Stomach smooth muscle (tissue), 2 donors: ENCODE data around the gene ADM5.
"Not testable (repeated sequence)": the region's sequence is repeated elsewhere in the genome, so short reads cannot be mapped to it uniquely, and the experiment has no call there.

Experiments
- H3K27ac ChIP-seq: one replicate; pipeline ENCODE4 v1.7.0; 2013; ENCODE audit warnings: mild to moderate bottlenecking, low read length, inconsistent platforms
- H3K27me3 ChIP-seq, 2 donors: one replicate each; pipeline ENCODE4 v1.7.0; 2013; ENCODE audit warnings: low read length in 2 of 2; ENCODE audit not compliant: insufficient read depth in 2 of 2, control insufficient read depth in 1 of 2
- H3K36me3 ChIP-seq, 2 donors: one replicate each; pipeline ENCODE4 v1.7.0; 2013; ENCODE audit warnings: low read length in 2 of 2; ENCODE audit not compliant: control insufficient read depth in 2 of 2, insufficient read depth in 2 of 2
- H3K4me1 ChIP-seq: one replicate; pipeline ENCODE4 v1.7.0; 2013; ENCODE audit warnings: low read length; ENCODE audit not compliant: control insufficient read depth, insufficient read depth
- H3K4me3 ChIP-seq, 2 donors: one replicate each; pipeline ENCODE4 v1.7.0; 2013; ENCODE audit warnings: low read length in 2 of 2
- H3K9ac ChIP-seq, 2 donors: one replicate each; pipeline ENCODE4 v1.7.0; 2013; ENCODE audit warnings: low read length in 2 of 2, mild to moderate bottlenecking in 1 of 2
- H3K9me3 ChIP-seq, 2 donors: one replicate each; pipeline ENCODE4 v1.7.0; 2013; ENCODE audit warnings: low read length in 2 of 2; ENCODE audit not compliant: control insufficient read depth in 2 of 2
- donor health status: healthy.
- donor health status: Pancreatic carcinoma.

ADM5 gene

DNA sequence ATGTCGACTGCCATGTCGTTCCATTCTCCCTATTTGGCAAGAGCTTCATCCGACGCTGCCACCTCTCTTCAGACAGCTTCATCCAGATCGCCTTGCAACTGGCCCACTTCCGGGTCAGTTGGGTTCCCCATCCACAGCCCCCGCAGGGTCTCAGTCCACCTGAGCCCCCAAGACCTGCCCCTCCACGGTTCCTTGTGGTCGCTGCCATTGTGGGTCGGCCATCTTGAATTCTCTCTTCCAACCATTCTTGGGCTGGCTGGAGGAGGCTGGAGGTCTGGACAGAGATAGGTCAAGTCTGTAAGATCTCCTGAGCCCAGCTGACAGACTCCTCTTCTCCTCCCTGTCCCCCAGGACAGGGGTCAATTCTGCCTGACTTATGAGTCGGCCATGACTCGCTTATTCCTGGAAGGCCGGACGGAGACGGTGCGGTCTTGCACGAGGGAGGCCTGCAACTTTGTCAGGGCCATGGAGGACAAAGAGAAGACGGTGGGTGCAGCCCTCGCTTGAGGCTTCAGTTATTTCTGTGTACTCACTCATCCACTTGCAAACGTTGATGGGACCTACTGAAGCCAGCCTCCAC is 21.1 kb downstream of the ADM5 start:
- Histone ChIP-seq H3K36me3 (peaks cover 0 to 3% of the 10 kb centered on the region in 2 donors), H3K9me3 (no peaks in the 10 kb centered on the region), H3K27me3 (peaks cover 0 to 2% of the 10 kb centered on the region in 2 donors), H3K9ac (no peak overlapping the region), H3K27ac (no peak overlapping the region), H3K4me3 (no peak overlapping the region), H3K4me1 (no peaks in the 10 kb centered on the region)

DNA sequence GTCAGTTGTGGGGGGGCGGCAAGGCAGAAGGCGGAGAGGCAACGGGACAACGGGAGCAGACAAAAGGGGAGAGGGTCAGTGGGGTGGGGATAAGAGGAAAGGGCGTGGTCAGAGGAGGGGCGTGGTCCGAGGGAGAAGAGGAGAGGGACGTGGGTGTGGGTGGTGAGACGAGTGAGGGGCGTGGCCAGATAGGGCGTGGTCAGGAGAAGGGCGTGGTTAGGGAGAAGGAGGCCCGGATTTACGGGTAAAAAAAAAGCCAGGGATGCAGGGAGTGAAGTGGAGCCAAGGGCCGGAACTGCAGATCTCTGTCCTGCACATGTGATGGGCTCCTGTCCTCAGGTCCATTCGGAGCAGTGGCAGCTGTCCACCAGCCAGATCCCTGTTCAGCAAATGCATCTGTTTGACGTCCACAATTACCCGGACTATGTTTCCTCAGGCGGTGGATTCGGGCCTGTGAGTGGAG is 23.0 kb downstream of the ADM5 start:
- no peak overlapping the region for H3K27ac ChIP-seq
- H3K9me3 ChIP-seq, result no peaks in the 10 kb centered on the region
- H3K4me3 ChIP-seq, result no peak overlapping the region
- peaks cover 2% of the 10 kb centered on the region for H3K4me1 ChIP-seq
- H3K27me3 ChIP-seq, result peaks cover 0 to 2% of the 10 kb centered on the region in 2 donors
- H3K36me3 ChIP-seq, result peaks cover 0 to 3% of the 10 kb centered on the region in 2 donors
- no peak overlapping the region for H3K9ac ChIP-seq

DNA sequence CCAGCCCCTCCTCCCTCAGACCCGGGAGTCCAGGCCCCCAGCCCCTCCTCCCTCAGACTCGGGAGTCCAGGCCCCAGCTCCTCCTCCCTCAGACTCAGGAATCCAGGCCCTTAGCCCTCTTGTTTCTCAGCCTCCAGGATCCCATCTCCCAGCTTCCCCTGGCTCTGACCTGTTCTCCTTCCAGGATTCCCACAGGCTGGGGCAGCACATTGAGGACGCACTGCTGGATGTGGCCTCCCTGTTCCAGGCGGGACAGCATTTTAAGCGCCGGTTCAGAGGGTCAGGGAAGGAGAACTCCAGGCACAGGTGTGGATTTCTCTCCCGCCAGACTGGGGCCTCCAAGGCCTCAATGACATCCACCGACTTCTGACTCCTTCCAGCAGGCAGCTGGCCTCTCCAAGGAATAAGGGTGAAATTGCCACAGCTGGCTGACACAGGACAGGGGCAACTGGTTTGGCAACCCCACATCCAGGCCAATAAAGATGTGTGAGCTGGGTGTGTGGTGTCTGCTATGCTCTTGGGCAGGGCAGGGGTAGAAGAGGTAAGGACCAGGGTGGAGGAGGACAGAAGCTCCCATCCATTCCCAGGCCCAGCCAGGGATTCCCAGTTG is 23.9 kb downstream of the ADM5 start:
- H3K27ac ChIP-seq, result no peak overlapping the region
- peaks cover 2% of the 10 kb centered on the region for H3K4me1 ChIP-seq
- peaks cover 0 to 3% of the 10 kb centered on the region in 2 donors for H3K36me3 ChIP-seq
- H3K9ac ChIP-seq, result no peak overlapping the region
- no peak overlapping the region for H3K4me3 ChIP-seq
- no peaks in the 10 kb centered on the region for H3K9me3 ChIP-seq
- H3K27me3 ChIP-seq, result peaks cover 0 to 2% of the 10 kb centered on the region in 2 donors

DNA sequence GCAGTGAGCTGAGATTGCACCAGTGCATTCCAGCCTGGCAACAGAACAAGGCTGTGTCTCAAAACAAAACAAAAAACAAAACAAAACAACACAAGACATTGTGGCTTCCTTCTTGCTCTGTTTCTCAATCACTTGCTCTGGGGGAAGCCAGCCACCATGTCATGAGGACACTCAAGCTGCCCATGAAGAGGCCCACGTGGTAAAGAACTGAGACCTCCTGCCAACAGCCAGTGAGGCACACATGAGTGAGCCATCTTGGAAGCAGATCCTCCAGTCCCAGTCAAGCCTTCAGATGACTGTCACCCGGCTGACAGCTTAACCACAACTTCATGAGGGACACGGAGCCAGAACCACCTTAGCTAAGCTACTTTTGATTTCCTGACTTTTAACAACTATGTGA is 26.8 kb downstream of the ADM5 start:
- no peaks in the 10 kb centered on the region for H3K27me3 ChIP-seq
- no peak overlapping the region for H3K27ac ChIP-seq
- H3K4me3 ChIP-seq, result no peak overlapping the region
- H3K36me3 ChIP-seq, result no peaks in the 10 kb centered on the region
- H3K9me3 ChIP-seq, result no peaks in the 10 kb centered on the region
- H3K4me1 ChIP-seq, result peaks cover 2% of the 10 kb centered on the region
- no peak overlapping the region for H3K9ac ChIP-seq

DNA sequence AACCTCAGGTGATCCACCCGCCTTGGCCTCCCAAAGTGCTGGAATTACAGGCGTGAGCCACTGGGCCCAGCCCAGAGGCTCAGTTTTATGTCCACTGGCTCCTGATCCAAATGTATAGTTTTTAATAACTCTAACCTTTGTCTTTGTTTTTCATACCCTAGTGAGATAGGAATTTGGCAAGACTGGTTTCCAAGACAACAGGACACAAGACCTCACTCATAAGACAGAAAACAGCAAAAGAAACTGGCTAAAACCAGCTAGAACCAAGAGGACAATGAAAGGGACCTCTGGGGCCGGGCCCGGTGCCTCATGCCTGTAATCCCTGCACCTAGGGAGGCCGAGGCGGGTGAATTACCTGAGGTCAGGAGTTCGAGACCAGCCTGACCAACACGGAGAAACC is 29.1 kb downstream of the ADM5 start:
- H3K27me3 ChIP-seq, result no peaks in the 10 kb centered on the region
- H3K4me1 ChIP-seq, result peaks cover 2% of the 10 kb centered on the region
- H3K36me3 ChIP-seq, result no peaks in the 10 kb centered on the region
- H3K9me3 ChIP-seq, result no peaks in the 10 kb centered on the region
- no peak overlapping the region for H3K27ac ChIP-seq
- H3K9ac ChIP-seq, result no peak overlapping the region
- H3K4me3 ChIP-seq, result no peak overlapping the region

DNA sequence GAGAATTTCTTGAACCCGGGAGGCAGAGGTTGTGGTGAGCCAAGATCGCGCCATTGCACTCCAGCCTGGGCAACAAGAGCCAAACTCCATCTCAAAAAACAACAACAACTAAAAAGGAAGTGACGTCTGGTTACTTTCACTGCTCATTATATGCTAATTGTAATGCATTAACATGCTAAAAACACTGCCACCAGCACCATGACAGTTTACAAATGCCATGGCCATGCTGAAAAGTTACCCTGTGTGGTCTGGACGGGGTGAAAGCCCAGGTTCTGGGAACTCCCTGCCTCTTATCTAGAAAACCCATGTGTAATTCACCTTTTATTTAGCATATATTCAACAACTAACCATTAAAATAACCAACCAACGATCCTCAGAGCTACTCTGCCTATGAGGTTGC is 29.6 kb downstream of the ADM5 start:
- Histone ChIP-seq H3K4me3 (no peak overlapping the region), H3K4me1 (peaks cover 2% of the 10 kb centered on the region), H3K27ac (no peak overlapping the region), H3K9me3 (no peaks in the 10 kb centered on the region), H3K27me3 (no peaks in the 10 kb centered on the region), H3K36me3 (no peaks in the 10 kb centered on the region), H3K9ac (no peak overlapping the region)

DNA sequence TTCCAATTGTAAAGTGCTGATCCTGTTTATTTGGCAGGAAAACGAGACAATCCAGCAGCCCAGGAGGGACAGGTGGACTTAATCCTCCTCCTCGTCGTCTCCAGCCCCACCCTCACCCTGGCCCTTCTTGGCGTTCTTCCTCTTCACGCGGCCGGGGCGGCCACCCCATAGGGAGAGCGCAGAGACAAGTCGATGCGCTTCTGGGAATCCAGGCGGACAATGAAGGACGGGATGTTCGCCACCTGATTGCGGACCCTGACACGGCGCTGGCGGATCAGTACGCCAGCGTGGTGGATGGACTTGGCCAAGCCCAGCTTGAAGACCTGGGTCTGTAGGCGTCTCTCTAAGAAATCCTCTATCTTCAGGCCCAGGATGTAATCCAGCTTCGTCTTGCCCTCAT is 30.0 kb downstream of the ADM5 start:
- not testable (repeated sequence) for H3K4me1 ChIP-seq, H3K27me3 ChIP-seq, H3K4me3 ChIP-seq, H3K9ac ChIP-seq, H3K27ac ChIP-seq, H3K36me3 ChIP-seq, H3K9me3 ChIP-seq

DNA sequence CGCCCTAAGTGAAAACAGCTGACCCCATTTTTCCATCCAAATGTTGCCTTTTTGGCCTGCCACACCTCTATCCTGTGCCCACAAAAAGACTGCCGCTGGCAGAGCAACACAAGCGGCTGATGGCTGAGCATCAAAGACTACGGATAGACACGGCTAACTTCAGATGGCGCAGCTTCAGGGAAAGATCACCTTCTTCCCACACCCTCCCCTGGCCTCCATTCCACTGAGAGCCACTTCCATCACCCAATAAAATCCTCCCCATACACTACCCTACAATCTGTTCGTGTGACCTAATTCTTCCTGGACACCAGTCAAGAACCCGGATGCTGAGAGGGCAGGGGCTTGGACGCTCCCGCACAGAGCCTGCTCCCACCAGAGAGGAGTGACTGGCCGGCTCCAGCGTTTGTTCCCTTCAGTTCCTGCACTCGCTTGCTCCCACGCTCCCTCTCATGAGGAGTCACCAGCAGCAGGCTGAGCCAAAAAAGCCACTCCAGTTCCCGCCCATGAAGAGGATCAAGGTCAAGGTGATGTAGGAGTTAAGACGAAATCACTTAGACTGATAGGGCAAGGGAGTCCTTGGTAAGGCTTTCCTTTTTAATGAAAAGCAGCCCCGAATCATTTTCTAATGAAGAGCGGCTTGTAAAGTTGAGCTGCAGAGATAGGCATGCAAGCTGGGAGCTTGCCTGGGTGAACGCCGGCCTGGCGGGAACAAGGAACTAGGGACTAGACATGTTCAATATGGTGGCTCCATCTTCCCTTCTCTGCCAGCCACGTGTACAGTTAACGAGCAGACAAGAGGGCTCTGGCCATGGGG is 38.0 kb downstream of the ADM5 start:
- Histone ChIP-seq H3K27ac (no peak overlapping the region), H3K4me1 (peaks cover 3% of the 10 kb centered on the region), H3K4me3 (no peak overlapping the region), H3K9ac (no peak overlapping the region), H3K36me3 (no peaks in the 10 kb centered on the region), H3K9me3 (no peaks in the 10 kb centered on the region), H3K27me3 (no peaks in the 10 kb centered on the region)

DNA sequence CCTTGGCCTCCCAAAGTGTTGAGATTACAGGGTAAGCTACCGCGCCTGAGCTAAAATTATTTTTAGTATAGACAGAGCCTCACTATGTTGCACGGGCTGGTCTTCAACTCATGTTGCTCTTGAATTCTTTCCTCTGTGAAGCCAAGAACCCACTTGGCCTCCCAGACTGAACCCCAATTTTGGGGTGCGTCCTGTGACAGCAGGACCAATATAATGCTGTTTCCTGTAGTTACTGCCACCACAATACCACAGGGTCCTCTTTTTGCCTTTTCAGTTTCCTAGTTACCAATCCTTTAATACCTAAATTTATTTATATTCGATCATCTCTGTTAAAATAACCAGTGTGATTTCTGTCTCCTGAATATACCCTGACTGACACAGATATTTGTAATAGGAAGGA is 40.8 kb downstream of the ADM5 start:
- Histone ChIP-seq H3K4me3 (no peak overlapping the region), H3K27ac (no peak overlapping the region), H3K9ac (no peak overlapping the region), H3K27me3 (no peaks in the 10 kb centered on the region), H3K36me3 (no peaks in the 10 kb centered on the region), H3K4me1 (peaks cover 3% of the 10 kb centered on the region), H3K9me3 (no peaks in the 10 kb centered on the region)

DNA sequence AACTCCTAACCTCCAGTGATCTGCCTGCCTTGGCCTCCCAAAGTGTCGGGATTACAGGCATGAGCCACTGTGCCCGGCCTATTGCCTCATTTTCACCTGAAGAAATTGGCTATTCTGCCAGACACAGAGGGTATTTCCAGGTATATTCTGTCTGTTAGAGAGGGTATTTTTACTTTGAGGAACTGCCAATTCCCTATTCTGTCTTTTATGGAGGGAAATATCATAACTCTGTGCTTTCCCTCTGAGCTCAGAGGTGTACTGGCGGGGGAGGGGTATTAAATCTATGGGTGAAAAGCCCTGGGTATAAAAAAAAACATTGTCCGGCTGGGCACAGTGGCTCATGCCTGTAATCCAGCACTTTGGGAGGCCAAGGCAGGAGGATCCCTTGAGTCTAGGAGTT is 48.9 kb downstream of the ADM5 start:
- H3K9ac ChIP-seq, result no peak overlapping the region
- no peak overlapping the region for H3K4me3 ChIP-seq
- no peak overlapping the region for H3K27ac ChIP-seq
- no peaks in the 10 kb centered on the region for H3K9me3 ChIP-seq
- H3K27me3 ChIP-seq, result no peaks in the 10 kb centered on the region
- no peaks in the 10 kb centered on the region for H3K4me1 ChIP-seq
- no peaks in the 10 kb centered on the region for H3K36me3 ChIP-seq

DNA sequence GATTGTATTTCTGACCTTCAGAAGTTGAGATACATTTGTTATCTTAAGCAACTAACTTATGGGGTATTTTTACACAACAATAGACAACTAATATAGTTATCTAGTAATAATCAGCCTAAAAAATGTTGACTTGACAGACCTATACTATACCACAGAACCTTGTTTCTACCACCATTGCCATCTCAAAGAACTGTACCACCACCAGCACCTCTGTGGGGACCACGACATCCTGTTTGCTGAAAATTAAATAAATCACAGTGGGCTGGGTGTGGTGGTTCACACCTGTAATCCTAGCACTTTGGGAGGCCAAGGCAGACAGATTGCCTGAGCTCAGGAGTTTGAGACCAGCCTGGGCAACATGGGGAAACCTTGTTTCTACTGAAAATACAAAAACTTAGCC is 49.7 kb downstream of the ADM5 start:
- H3K27me3 ChIP-seq, result no peaks in the 10 kb centered on the region
- H3K9ac ChIP-seq, result no peak overlapping the region
- no peak overlapping the region for H3K27ac ChIP-seq
- H3K9me3 ChIP-seq, result no peaks in the 10 kb centered on the region
- H3K4me1 ChIP-seq, result no peaks in the 10 kb centered on the region
- H3K4me3 ChIP-seq, result no peak overlapping the region
- no peaks in the 10 kb centered on the region for H3K36me3 ChIP-seq
